ENCODE results near the gene G6PC3. TPM values are rescaled to one million over a fixed set of nuclear protein-coding genes. Genes with fewer than 3 reads are reported as not detected.

G6PC3 gene
- 13.1 and 29.1 TPM in 2 replicates for total RNA-seq

DNA sequence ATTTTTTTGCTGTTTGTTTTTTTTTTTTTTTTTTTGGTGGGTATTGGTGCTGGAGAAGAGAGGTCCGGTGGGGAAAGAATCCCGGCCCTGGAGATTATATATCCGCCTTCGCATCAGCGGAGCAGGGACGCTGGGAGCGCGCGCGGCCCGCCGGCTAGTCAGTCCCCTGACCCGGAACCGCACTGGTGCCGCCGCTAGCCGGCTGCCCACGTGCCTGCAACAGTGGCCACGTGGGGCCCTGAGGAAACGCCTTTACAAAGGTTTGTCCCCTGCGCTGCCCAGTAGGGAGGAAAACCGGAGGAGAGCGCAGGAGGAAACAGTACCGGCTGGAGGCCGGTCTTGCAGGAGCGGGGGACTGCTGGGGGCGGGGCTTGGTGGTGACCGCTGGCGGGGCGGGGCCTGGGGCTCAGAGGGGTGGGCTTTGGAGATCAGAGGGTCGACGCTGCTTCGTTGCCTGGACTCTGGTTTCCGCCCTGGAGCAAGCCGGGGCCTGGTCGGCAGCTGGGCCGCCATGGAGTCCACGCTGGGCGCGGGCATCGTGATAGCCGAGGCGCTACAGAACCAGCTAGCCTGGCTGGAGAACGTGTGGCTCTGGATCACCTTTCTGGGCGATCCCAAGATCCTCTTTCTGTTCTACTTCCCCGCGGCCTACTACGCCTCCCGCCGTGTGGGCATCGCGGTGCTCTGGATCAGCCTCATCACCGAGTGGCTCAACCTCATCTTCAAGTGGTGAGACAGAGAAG is at the start of gene G6PC3:
G6PC3 (plus strand) TSS at position 281 of the 743 bp plus-strand sequence; CDS start at position 512, 231 bp downstream.

GRCh38 chr17:44066204-44066930 is 4.2 kb upstream of the G6PC3 start, which contains the start of gene LSM12:
TSS of gene LSM12 (minus strand) at chr17:44066671. CDS start at chr17:44066587, 84 bp downstream.

GRCh38 chr17:44123356-44124117 is 53.0 kb downstream of the G6PC3 start, which contains the start of gene HDAC5:
TSS of gene HDAC5 (minus strand) at chr17:44123641. CDS start at chr17:44117515, 6,126 bp downstream.

Other genes starting within 250 kb of the G6PC3 start
- 3.4 and 6.3 TPM in 2 replicates for gene MPP3, start 237.6 kb upstream of the G6PC3 start, total RNA-seq
- under 0.01 TPM in 2 replicates for gene CD300LG, start 223.6 kb upstream of the G6PC3 start, total RNA-seq
- 0.16 and 1.1 TPM in 2 replicates for gene MPP2, start 163.2 kb upstream of the G6PC3 start, total RNA-seq
- not detected in 2 replicates for gene PPY, start 128.3 kb upstream of the G6PC3 start, total RNA-seq
- not detected in 2 replicates for gene PYY, start 116.8 kb upstream of the G6PC3 start, total RNA-seq
- gene NAGS, start 66.1 kb upstream of the G6PC3 start, total RNA-seq, result 2.0 and 5.3 TPM in 2 replicates
- 78.7 and 83.5 TPM in 2 replicates for gene TMEM101, start 55.8 kb upstream of the G6PC3 start, total RNA-seq
- gene LSM12, start 4.1 kb upstream of the G6PC3 start, total RNA-seq, result 14.4 and 21.1 TPM in 2 replicates
- 45.6 and 50.3 TPM in 2 replicates for gene HDAC5, start 52.9 kb downstream of the G6PC3 start, total RNA-seq
- 2.6 and 2.8 TPM in 2 replicates for gene HROB, start 71.2 kb downstream of the G6PC3 start, total RNA-seq
- gene ASB16, start 100.0 kb downstream of the G6PC3 start, total RNA-seq, result not detected in 2 replicates
- 24.3 and 36.6 TPM in 2 replicates for gene TMUB2, start 116.2 kb downstream of the G6PC3 start, total RNA-seq
- 31.4 and 43.0 TPM in 2 replicates for gene ATXN7L3, start 129.1 kb downstream of the G6PC3 start, total RNA-seq
- 35.3 and 63.9 TPM in 2 replicates for gene UBTF, start 148.9 kb downstream of the G6PC3 start, total RNA-seq
- gene SLC4A1, start 197.4 kb downstream of the G6PC3 start, total RNA-seq, result not detected in 2 replicates
- 0.25 and 0.32 TPM in 2 replicates for gene RUNDC3A, start 237.9 kb downstream of the G6PC3 start, total RNA-seq

Measured in bladder microvascular endothelial cell (primary cell).